Activated gamma-delta T cell treated with Interleukin-2 at 50 U/mL for 16 hours (primary cell): ENCODE data around the gene CMKLR1.

Experiments used
- DNase-seq: peaks from one replicate; pipeline ENCODE4 v3.0.0-alpha.2; 2020

Gene CMKLR1

DNA sequence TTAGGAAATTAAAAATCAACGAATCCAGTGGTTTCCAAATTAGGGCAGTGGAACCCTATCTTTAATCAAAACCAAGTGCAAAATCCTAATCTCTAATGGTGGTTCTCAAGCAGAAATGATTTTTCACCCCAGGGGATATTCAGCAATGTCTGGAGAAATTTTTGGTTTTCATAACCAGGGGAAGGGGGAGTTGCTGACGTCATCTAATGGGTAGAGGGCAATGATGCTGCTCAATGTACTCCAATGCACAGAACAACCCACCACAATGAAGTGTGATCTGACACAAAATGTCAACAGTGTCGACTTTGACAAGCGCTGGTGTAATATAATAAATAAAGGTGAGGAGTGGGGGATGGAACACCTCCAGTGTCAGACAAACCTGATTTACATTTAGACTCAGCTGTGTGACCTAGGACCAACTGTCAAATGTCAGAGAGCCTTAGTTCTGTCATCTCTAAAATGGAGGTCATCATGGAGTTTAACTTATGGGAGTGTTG, 81.5 kb downstream of the CMKLR1 start:
- no peak for DNase-seq

DNA sequence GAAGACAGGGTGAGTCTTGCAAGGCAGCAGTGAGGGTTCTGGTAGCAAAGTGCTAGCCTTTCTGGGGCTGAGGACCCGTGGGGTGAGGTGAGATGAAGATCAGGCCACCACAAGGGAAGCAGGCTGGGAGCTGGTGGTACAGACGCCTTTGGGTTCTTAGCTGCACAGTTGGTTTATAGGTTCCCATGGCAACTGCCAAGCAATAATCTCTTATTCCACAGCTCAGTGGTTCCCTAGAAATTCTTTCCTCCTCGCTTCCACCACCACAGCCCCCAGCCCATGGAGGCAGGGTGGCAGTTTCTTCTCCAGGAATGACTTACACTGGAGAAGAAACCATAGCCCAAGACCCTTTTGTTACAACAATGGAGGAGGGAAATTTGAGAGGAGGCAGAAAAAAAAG, 82.1 kb downstream of the CMKLR1 start:
- no peak for DNase-seq

DNA sequence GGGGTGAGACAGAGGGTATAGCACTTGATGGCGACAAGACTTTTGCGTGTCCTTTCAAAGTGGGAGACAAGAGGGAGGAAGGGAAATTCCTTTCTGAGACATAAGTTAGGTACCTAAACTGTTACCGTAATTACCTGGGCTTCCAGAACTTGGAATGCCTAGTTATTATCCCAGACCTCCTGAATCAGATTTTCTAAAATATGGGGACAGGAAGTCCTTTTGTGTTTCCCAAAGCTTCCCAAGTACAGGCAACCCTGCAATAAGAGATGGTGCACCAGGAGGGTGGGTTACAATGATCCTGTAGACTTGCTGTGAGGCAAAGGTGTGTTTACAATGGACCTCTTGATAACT, 83.9 kb downstream of the CMKLR1 start:
- no peak for DNase-seq

DNA sequence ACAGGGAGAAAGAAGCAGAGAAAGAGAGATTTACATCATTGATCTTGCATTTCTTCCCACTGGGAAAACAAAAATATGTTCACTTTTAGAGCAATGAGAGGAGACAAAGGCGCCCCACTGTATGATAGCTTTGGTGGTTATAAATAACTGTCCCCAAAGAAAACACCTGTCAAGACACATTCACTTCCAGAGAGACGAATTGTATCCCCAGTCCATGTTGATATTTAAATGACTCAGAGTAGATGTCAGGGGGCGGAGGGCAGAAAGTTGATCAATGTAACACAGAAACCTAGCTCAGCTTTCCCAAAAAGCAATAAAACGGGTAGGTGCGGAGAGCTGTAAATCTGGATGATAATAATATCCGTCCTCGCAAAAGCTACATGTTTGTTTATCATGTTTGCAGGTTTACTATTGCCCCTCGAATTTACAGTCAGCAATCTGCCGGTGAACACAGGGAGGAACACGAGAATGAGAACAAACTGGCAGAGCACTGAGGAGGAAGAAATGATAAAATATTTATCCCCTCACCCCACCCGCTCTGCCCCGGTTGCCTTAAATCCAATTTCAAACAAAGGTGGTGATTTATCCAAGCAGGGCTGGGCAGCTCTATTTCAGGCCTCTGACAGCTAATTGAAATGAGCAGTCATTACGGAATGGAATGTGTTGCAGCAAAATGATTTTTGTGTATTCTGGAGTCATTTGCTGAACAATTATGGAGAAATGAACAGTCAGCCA, 84.4 kb downstream of the CMKLR1 start:
- DNase-seq, result no peak

DNA sequence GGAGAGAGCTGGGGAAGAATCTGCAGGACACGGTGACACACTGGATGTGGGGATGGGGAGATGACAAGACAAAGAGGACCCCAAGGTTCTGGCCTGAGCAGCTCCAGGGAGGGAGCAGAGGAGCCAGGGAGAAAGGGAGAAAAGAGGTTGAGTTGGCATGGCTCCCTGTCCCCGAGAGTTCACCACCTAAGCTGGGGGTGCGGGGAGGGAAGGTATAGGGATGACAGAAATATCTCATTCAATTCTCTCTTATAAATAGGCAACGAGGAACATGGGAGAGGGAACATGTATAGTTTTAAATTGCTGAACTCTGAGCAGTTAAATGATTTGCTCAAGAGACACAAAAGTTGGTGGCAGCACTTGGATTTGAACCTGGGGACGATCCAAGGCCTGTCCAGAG, 85.1 kb downstream of the CMKLR1 start:
- no peak for DNase-seq

DNA sequence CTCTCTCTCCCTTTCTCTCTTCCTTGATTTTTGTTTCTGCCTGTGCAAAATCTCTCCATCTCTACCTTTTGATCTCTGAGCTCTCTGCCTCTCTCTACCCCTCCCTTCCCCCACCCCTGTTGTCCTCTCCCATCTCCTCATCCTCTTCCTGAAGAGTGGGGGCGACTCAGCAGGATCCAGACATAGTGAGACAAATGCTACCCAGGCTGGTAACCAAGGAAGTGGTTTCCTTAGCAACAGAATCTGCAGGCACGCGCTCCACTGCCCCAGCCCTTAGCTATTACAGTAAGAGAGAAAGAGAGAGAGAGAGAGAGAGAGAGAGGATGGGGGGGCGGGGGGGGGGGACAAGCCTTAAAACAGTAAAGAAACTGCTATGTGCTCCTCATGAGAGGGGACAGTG, 85.6 kb downstream of the CMKLR1 start:
- DNase-seq, result no peak

DNA sequence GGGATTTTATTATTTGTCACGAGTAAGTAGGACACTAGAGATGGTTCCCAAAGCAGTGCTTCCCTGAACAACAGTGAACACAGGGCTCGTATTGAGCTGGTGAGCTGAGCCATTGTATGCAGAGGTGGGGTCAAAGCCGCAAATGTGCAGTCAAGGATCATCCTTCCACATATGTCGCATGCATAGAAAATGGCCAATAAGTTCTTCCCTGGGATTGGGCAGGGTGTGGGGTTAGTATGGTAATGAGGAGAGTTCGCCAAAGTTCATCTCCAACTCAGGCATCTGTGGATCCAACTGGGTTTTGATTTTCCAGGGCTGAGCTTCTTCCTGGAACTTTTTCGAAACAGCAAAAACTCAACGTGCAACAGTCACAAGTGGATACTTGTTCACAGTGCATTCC, 86.6 kb downstream of the CMKLR1 start:
- no peak for DNase-seq

DNA sequence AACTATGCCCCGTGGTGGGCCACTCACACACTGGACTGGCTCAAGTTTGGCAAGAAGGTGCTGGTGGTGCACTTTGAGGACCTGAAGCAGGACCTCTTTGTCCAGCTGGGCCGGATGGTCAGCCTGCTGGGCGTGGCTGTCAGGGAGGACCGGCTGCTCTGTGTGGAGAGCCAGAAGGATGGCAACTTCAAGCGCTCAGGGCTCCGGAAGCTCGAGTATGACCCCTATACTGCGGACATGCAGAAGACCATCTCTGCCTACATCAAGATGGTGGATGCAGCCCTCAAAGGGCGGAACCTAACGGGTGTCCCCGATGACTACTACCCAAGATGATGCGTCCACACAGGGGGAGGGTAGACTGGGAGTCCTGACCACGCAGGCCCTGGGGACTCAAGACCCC, 91.1 kb downstream of the CMKLR1 start:
- no peak for DNase-seq

DNA sequence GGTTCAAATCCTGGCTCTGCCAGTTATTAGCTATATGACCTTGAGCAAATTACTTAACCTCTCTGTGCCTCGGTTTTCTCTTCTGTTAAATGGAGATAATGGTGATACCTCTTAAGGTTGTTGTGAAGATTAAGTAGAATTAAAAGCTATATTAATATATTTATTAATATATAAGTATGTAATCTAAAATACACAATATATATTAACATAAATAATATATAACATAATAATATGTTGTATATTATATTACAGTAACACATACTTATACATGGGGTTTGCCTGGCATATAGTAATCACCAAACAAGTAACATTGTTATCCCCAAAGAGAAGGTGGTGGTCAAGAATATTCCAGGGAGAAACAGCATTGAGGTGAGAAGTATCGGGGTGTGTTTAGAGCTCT, 92.0 kb downstream of the CMKLR1 start:
- DNase-seq, result no peak

DNA sequence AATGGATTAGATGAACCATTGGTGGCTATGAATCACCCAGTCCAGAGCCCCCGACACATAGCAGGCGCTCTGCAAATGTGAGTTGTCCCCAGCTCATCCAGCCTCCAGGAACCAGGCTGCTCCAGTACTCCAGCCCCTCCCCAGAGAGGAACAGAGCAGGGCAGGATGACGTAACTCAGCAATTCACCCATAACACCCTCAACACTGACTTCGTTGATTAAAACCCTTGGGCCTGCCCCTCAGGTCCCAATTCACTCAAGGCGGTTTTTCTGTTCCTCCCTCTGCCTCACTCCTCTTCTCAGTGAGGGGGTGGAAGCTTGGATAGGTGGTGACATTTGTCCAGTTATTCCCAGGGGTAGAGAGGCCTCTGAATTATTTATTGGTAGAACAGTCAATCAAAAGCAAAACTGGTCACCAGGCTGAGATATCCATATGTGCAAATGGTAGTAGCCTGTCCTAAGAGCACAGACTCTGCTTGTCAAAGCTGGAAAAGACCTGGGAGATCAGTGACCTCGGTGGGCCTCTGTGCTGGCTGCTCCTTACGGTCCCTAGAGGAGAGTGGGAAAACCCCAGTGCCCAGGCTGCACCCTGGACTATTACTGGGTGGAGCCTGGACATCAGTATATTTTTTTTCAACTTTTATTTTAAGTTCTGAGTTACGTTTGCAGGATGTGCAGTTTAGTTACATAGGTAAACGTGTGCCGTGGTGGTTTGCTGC, 97.0 kb downstream of the CMKLR1 start:
- no peak for DNase-seq

DNA sequence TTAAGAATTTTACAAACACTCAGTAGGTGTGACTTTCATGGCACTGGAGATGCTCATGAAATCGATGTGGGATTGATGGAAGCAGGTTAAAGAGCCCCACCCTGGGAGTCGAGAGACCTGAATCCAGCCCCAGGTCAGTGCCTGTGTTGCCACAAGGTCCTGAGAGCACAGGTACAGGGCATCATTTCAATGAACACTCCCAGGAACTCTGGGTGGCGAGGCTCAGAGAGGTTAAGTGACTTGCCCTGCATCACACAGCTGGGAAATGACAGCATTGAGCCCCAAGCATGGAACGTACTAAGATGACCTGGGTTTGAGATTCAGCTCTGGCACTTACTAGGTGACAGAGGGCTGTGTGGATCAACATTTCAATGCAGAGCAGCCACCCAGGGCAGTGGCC, 98.2 kb downstream of the CMKLR1 start:
- DNase-seq, result no peak

DNA sequence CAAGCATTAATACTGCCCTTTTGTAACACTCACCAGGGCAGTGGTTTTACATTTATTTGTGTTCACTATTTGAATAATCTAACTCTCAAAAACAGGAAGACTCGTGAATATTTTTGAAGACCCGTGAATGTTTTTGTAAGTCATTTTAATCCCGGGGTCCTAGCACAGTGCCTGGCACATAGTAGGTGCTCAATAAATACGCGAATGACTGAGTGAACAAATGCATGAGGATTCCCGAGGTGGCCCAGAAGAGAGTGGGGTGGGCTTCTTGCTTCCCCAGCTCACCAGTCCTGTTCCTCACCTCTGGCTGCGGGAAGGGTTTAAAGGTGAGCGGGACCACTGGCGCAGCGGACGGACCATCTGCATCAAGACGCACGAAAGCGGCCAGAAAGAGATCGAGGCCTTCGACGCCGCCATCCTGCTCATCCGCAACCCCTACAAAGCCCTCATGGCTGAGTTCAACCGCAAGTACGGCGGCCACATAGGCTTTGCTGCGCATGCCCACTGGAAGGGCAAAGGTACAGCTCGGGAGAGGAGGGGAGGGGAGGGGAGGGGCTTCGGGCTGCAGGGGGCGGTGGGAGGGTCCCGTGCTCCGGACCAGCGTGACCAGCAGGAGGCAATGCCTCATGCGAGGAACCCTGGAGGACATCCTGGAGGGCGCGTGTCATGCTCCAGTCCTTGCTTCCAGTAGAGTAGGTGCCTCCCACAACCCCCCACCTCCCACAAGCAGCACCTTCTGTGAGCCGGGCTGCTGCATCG, 98.9 kb downstream of the CMKLR1 start:
- DNase-seq, result no peak

DNA sequence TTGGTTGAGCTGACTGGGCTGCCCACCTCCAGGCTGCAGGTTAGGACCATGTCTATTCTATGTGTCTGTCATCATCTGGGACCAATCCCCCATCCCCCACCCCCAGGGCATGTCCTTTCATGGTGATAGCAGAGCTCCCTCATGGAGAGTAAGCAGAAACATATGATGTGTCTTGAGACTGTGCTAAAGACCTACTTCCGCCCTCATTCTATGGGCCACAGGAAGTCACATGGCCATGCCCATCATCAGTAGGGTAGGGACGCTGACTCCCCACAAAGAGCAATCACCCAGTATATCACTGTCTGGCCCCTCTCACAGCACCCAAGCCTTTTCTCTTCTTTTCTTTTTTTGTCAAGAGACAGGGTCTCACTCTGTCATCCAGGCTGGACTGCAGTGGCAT, 99.7 kb downstream of the CMKLR1 start:
- DNase-seq, result no peak

DNA sequence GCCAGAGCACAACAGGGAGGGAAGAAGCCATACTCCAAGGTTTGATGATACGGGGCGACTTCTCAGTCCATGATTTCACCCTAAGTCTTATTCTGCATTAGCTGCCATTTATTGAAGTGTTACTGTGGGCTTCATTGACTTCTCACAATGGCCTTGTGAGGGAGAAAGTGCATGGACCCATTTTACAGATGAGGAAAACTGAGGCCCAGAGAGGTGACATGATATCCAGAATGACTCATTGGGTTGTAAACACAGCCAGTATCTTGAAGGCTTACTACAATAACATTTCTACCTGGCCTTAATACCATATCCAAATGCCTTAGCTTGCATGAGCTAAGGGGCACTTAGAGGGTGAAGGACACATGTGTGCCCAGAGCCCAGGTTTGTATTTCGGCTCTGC, 100.6 kb downstream of the CMKLR1 start:
- DNase-seq, result no peak
